ENCODE data around the gene ZNF19.
"Not testable (repeated sequence)": the region's sequence is repeated elsewhere in the genome, so short reads cannot be mapped to it uniquely, and the experiment has no call there.

The ZNF19 gene

GRCh38 chr16:71489122-71489521 lies at the start of gene ZNF19:
Gene ZNF19, minus strand, starts transcription at chr16:71489324. Its CDS starts 7,210 bp downstream, at chr16:71482114.
- no peak for DNase-seq (ENCODE audit: low read depth)

- peak; percentile 21 for DNase-seq (ENCODE audit: low read depth)
Observed at GRCh38 chr16:71537643-71538042, 48.5 kb upstream of the ZNF19 start.

- no peak for DNase-seq (ENCODE audit: low read depth)
Observed at GRCh38 chr16:71536752-71537499, 47.8 kb upstream of the ZNF19 start.

GRCh38 chr16:71532366-71532765 lies 43.2 kb upstream of the ZNF19 start:
- DNase-seq (ENCODE audit: low read depth) = no peak

DNA sequence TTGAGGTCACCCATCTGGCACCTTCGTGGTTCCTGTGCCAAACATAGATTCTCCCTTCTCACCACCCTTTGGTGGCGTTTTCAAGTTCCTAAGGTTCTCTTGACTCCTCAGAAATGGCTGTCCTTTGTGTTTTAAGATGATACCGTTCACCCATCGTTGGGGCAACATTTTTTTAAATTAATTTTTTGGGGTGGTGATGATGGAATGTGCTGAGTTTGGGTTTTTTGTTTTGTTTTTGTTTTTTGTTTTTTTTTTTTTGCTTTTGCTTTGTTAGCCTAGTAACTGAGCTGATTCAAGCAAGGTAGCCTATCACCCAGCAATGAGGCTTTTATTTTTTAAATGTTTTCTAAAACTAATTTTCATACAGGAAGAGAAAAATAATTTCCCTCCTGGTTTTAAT lies 39.7 kb upstream of the ZNF19 start:
- DNase-seq (ENCODE audit: low read depth) = no peak

DNA sequence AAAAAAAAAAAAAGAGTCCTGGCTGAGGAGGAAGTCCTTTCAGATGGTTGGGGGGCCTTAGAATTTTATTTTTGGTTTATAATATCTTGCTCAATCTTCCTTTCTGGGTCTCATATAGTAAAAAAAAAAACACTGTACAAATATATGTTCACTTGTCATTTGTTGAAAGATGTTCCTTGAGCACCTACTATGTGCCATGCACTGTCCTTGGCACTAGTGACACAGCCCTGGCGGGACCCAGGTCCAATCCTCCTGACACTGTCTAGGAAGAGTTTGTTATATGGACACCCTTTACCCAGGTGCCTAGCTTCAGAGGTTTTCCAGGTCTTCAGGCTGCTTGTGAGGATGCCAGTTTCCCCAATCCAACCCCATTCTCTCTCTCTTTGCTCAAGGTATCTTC lies 39.1 kb upstream of the ZNF19 start:
- DNase-seq (ENCODE audit: low read depth) = no peak

DNA sequence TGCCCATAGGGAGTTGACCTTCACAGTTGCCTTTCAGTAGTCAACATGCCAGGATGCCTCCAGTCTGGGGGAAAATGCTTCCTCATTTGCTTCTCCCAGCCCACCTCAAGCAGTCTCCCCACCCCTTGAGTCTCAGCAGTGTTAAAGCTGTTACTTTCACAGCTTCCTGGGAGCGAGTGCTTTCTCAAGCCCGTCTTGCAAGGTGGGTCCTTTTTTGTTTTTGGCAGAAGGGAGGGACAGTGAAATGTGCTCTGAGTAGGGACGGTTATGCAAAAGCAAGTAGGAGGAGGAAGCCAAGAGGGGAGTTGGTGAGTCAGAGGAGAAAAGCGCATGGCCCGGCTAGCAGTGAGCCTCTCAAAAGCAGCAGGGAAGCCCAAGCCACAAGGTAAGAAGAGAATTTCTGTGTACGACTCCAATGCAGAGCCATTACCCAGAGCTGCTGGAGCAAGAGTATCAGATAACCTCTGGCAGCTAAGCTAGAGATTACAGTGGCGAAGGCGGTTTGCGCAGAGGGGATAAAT lies 37.0 kb upstream of the ZNF19 start, which contains the start of gene CHST4:
TSS of gene CHST4 (plus strand) at position 316 of the 521 bp plus-strand sequence. CDS start 10,252 bp downstream, outside the sequence.
- DNase-seq (ENCODE audit: low read depth) = peak; percentile 24

- DNase-seq (ENCODE audit: low read depth) = no peak
Observed at GRCh38 chr16:71524566-71525553, 35.7 kb upstream of the ZNF19 start.

DNA sequence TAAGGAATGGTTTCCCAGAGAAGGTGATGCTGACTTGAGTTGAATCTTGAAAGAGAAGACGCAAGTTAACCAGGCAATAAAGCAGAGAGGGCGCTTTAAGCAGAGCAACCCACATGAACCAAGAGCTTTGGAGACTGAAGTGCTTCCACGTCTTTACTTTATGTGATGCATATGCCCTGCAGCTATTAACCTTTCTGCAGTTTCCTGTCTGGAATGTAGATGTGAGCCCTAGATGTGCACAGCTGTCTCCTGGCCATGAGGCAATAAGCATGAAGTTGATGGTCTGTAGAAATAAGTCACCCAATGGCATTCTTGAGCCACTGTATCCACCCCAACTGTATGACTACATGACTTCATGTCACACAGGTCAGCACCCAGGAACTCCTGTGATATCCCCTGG lies 31.4 kb upstream of the ZNF19 start:
- no peak for DNase-seq (ENCODE audit: low read depth)

DNA sequence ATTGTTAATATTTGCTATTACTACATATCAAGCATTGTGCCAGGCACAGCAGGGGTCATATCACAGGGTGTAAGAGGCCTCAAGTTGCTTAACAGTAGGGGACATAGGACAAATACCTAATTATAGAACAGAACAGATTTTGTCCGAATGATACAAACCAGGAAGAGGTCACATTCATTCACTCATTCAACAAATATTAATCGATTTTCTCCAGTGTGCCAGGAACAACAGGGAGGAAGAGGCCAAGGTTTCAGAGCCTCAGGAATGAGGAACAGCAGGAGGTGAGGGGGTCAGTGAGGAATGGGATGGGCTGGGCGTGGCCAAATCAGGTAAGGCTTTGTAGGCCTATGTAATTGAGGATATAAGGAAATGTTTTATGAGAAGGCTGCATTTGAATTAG lies 25.9 kb upstream of the ZNF19 start:
- no peak for DNase-seq (ENCODE audit: low read depth)

- no peak for DNase-seq (ENCODE audit: low read depth)
Observed at GRCh38 chr16:71514476-71514875, 25.4 kb upstream of the ZNF19 start.

DNA sequence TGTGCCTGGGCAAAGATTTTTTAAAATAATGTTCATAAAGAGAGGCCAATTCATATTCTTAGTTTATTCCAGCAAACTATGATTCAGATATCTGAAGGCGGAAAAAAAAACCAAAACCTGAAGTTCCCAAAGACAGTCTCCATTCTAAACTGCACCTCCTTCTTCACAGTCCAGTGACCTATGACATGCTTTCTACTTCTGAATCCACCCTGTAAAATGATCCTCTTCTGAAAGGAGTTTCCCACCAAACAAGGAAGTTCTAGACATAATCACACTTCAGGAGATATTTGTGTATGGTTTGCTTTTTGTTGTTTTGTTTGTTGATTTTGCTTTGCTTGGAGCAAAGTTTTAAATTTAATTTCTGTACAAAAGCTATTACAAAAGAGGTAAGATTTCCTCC lies 24.2 kb upstream of the ZNF19 start:
- DNase-seq (ENCODE audit: low read depth) = no peak

DNA sequence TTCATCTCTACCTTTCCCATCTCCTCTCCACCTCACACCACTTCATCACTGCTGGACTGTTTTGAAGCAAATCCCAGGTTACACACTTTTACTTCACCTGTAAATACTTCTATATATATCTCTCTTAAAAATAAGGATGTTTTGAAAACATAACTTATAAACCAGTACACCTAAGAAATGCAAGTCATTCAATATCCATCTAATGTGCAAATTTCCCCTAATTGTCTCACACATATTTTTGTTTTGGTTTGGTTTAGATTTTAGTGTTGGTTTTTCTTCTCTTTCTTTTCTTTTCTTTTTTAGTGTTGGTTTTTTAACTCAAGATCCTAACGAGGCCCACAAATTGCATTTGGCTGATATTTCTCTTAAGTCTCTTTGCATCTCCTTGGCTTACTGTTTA lies 17.9 kb upstream of the ZNF19 start:
- no peak for DNase-seq (ENCODE audit: low read depth)

GRCh38 chr16:71504901-71505300 lies 15.8 kb upstream of the ZNF19 start:
- no peak for DNase-seq (ENCODE audit: low read depth)

DNA sequence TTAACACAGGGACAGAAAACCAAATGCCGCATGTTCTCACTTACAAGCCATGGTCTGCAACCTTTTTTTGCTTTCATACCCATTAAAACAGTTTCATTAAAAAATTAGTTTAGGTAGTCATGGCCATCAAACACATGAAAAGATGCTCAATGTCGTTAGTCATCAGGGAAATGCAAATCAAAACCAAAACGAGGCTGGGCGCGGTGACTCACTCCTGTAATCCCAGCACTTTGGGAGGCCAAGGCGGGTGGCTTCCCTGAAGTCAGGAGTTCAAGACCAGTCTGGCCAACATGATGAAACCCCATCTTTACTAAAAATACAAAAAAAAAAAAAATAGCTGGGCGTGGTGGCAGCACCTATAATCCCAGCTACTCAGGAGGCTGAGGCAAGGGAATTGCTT lies 14.9 kb upstream of the ZNF19 start:
- not testable (repeated sequence) for DNase-seq (ENCODE audit: low read depth)

DNA sequence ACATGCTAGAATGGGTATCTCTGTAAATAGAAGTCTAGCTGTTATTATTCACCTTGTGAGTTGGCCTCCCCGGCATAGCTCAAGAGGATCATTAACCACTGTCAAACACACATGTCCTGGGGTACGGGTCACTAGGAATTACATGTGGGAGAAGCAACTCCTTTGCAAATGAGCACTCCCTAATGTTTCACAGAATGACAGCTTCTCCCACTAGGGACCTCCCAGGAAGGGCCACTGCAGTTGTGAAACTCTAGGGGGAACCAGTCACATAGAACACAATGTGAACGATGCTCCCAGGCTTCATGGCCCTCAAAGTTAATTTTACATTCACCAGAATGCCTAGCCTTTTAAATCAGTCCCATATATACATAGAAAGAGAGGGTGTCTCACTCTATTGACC lies 12.4 kb upstream of the ZNF19 start:
- no peak for DNase-seq (ENCODE audit: low read depth)

- no peak for DNase-seq (ENCODE audit: low read depth)
Observed at GRCh38 chr16:71500964-71501363, 11.8 kb upstream of the ZNF19 start.

GRCh38 chr16:71499775-71500364 lies 10.7 kb upstream of the ZNF19 start:
- DNase-seq (ENCODE audit: low read depth) = peak; percentile 41

- DNase-seq (ENCODE audit: low read depth) = no peak
Observed at GRCh38 chr16:71498031-71498430, 8.9 kb upstream of the ZNF19 start.

DNA sequence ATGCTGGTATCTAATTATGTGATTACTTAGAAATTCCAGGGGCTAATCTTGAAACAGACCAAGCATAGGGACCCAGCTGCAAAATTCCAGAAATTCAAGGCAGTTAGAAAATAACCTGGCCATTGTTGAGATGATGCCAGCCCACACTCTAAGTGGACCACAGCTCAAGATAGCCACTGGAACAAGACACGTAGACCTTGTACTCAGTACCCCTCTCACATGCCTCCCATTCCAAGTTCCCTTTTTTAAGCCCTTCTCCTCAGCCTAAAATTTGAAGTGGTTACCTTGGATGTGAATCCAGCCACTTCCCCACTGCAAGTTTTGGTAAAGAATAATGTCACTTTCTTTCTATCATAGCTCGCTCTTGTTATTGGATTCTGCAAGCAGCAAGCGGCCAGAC lies 4.1 kb upstream of the ZNF19 start:
- no peak for DNase-seq (ENCODE audit: low read depth)

GRCh38 chr16:71492786-71493185 lies 3.7 kb upstream of the ZNF19 start:
- no peak for DNase-seq (ENCODE audit: low read depth)

DNA sequence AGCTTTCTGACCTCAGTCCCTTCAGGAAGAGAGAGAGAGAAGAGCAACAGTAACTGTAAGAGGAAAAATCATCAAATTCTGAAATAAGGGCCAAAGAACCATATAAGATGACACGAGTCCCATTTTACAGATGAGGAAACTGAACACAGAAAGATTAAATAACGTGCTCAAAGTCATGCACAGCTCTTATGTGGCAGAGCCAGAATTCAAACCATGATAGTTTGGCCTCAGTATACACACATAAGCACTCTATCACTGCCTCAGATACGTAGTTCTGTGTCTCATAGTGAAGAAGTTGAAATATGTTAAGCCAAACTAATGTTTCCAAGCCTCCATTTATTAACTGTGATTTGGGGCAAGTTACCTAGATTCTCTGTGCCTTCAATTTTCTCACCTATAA lies 1.9 kb upstream of the ZNF19 start:
- DNase-seq (ENCODE audit: low read depth) = no peak
